Colonic mucosa (tissue), 4 donors: ENCODE data around the gene CERT1. TPM values are rescaled to one million over a fixed set of nuclear protein-coding genes. Genes with fewer than 3 reads are reported as not detected.

Experiments
- DNase-seq: peaks from one replicate; pipeline ENCODE4 v3.0.0-alpha.2; 2020
- H3K27ac ChIP-seq: fragments of 200-600 bp; one replicate; pipeline ENCODE4 v1.8.0; 2021
- H3K27me3 ChIP-seq: fragments of 200-600 bp; one replicate; pipeline ENCODE4 v1.8.0; 2021
- H3K36me3 ChIP-seq: fragments of 200-600 bp; one replicate; pipeline ENCODE4 v1.8.0; 2021
- H3K4me1 ChIP-seq: fragments of 200-600 bp; one replicate; pipeline ENCODE4 v1.8.0; 2021; ENCODE audit warnings: mild to moderate bottlenecking
- H3K4me3 ChIP-seq: fragments of 200-600 bp; one replicate; pipeline ENCODE4 v1.8.0; 2021
- H3K9ac ChIP-seq, 2 donors: one replicate each; pipeline ENCODE4 v1.7.0; 2013; ENCODE audit warnings: control low read depth in 2 of 2, low read depth in 2 of 2, low read length in 2 of 2
- H3K9me3 ChIP-seq: fragments of 200-600 bp; one replicate; pipeline ENCODE4 v1.8.0; 2021
- CTCF ChIP-seq: fragments of 200-600 bp; IDR thresholded peaks from one replicate; pipeline ENCODE4 v1.8.0; 2022; ENCODE audit warnings: antibody characterized with exemption, mild to moderate bottlenecking
- intact Hi-C: fragments of 100-400 bp; cut with DNase I; formaldehyde crosslinking; loops from one replicate; pipeline ENCODE4 v1.14.1; 2022
- total RNA-seq, 2 donors: library from RNA; stranded (reverse); fragmentation: NEBNext Ultra II Directional in 1 of 2; extraction: Animal tissue kit (Norgen Biotek cat#: 25700) in 1 of 2; gene quantifications; one replicate each; pipeline ENCODE4 v1.2.1, GENCODE V29; 2021
- donor health status: healthy.
- donor health status: DM: no; HTN: no; CAD: no.
- donor health status: DM: no; HTN: no; CAD: no.

CERT1 gene
- total RNA-seq, 2 donors from 2014 or later = 34.0 to 44.5 TPM

- DNase-seq = no peak
- H3K27ac ChIP-seq = no peak overlapping the region
- intact Hi-C loops = no loop called here
- H3K36me3 ChIP-seq = no peaks in the 10 kb centered on the region
- no peaks in the 10 kb centered on the region for H3K4me1 ChIP-seq
- H3K27me3 ChIP-seq = no peaks in the 10 kb centered on the region
- no peaks in the 10 kb centered on the region for H3K9me3 ChIP-seq
- H3K9ac ChIP-seq = no peak overlapping the region
- no peak overlapping the region for H3K4me3 ChIP-seq
- TF ChIP-seq CTCF = no peak
Observed at GRCh38 chr5:75435096-75435495, 76.3 kb downstream of the CERT1 start.

- no peak overlapping the region for H3K9ac ChIP-seq
- intact Hi-C loops = no loop called here
- H3K27ac ChIP-seq = no peak overlapping the region
- no peaks in the 10 kb centered on the region for H3K4me1 ChIP-seq
- TF ChIP-seq CTCF = no peak
- no peak for DNase-seq
- H3K4me3 ChIP-seq = no peak overlapping the region
- no peaks in the 10 kb centered on the region for H3K27me3 ChIP-seq
- no peaks in the 10 kb centered on the region for H3K36me3 ChIP-seq
- H3K9me3 ChIP-seq = no peaks in the 10 kb centered on the region
Observed at GRCh38 chr5:75433814-75434506, 77.5 kb downstream of the CERT1 start.

GRCh38 chr5:75414241-75414640 is 97.2 kb downstream of the CERT1 start:
- Histone ChIP-seq H3K9ac (no peak overlapping the region), H3K4me3 (no peak overlapping the region), H3K9me3 (no peaks in the 10 kb centered on the region), H3K27ac (no peak overlapping the region), H3K36me3 (no peaks in the 10 kb centered on the region), H3K27me3 (no peaks in the 10 kb centered on the region), H3K4me1 (peaks cover 6% of the 10 kb centered on the region)
- intact Hi-C loops = no loop called here
- DNase-seq = no peak
- no peak for TF ChIP-seq CTCF

- H3K27ac ChIP-seq = no peak overlapping the region
Observed at GRCh38 chr5:75412111-75412990, 99.1 kb downstream of the CERT1 start.

GRCh38 chr5:75405296-75405695 is 106.1 kb downstream of the CERT1 start:
- Histone ChIP-seq H3K9ac (no peak overlapping the region), H3K9me3 (no peaks in the 10 kb centered on the region), H3K4me1 (no peaks in the 10 kb centered on the region), H3K36me3 (no peaks in the 10 kb centered on the region), H3K27ac (no peak overlapping the region), H3K4me3 (no peak overlapping the region), H3K27me3 (no peaks in the 10 kb centered on the region)
- TF ChIP-seq CTCF = no peak
- intact Hi-C loops = no loop called here
- no peak for DNase-seq

More at GRCh38 chr5:75412111-75412990, 99.1 kb downstream of the CERT1 start:
- Histone ChIP-seq H3K4me3 (no peak overlapping the region), H3K9me3 (no peaks in the 10 kb centered on the region), H3K27me3 (no peaks in the 10 kb centered on the region), H3K4me1 (peaks cover 6% of the 10 kb centered on the region), H3K36me3 (no peaks in the 10 kb centered on the region), H3K9ac (no peak overlapping the region)
- intact Hi-C loops = no loop called here
- no peak for DNase-seq
- no peak for TF ChIP-seq CTCF
